ENCODE measurements around the gene NUP93. TPM values are rescaled to one million over a fixed set of nuclear protein-coding genes. Genes with fewer than 3 reads are reported as not detected.

NUP93 gene
- total and polyA plus RNA-seq, 2 experiments from 2014 or later, result 139 to 187 TPM

DNA sequence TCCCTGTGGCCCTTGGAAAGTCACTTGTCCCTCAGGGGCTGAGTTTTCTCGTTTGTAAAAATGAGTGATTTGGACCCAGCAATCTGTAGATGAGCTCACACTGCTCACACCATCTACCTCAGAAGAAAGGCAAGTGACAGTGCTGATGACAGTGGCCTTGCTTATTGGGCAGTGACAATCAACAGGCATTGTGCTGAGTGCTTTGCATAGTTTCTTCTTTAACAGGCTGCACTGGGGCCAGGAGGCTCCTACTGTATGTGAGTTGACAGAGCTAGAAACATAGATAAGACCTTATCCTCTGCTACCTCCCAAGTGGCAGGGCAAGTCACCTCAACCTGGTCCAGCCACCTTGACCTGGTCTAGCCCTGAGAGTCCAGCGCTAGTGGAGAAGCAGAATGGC, 105.4 kb downstream of the NUP93 start:
- no peaks in the 10 kb centered on the region for H3K27me3 ChIP-seq (ENCODE audit: insufficient read depth)
- Mint-ChIP-seq H3K36me3 (ENCODE audit: low read depth) (peaks cover 75% of the 10 kb centered on the region), H3K27me3 (ENCODE audit: insufficient read depth, low read depth, poor library complexity) (peaks cover 4% of the 10 kb centered on the region), H3K9me3 (no peaks in the 10 kb centered on the region), H3K27ac (no peak overlapping the region), H3K4me3 (no peak overlapping the region), H3K4me1 (no peaks in the 10 kb centered on the region)
- no peak overlapping the region for H3K4me3 ChIP-seq
- TF ChIP-seq, protein P1, sequence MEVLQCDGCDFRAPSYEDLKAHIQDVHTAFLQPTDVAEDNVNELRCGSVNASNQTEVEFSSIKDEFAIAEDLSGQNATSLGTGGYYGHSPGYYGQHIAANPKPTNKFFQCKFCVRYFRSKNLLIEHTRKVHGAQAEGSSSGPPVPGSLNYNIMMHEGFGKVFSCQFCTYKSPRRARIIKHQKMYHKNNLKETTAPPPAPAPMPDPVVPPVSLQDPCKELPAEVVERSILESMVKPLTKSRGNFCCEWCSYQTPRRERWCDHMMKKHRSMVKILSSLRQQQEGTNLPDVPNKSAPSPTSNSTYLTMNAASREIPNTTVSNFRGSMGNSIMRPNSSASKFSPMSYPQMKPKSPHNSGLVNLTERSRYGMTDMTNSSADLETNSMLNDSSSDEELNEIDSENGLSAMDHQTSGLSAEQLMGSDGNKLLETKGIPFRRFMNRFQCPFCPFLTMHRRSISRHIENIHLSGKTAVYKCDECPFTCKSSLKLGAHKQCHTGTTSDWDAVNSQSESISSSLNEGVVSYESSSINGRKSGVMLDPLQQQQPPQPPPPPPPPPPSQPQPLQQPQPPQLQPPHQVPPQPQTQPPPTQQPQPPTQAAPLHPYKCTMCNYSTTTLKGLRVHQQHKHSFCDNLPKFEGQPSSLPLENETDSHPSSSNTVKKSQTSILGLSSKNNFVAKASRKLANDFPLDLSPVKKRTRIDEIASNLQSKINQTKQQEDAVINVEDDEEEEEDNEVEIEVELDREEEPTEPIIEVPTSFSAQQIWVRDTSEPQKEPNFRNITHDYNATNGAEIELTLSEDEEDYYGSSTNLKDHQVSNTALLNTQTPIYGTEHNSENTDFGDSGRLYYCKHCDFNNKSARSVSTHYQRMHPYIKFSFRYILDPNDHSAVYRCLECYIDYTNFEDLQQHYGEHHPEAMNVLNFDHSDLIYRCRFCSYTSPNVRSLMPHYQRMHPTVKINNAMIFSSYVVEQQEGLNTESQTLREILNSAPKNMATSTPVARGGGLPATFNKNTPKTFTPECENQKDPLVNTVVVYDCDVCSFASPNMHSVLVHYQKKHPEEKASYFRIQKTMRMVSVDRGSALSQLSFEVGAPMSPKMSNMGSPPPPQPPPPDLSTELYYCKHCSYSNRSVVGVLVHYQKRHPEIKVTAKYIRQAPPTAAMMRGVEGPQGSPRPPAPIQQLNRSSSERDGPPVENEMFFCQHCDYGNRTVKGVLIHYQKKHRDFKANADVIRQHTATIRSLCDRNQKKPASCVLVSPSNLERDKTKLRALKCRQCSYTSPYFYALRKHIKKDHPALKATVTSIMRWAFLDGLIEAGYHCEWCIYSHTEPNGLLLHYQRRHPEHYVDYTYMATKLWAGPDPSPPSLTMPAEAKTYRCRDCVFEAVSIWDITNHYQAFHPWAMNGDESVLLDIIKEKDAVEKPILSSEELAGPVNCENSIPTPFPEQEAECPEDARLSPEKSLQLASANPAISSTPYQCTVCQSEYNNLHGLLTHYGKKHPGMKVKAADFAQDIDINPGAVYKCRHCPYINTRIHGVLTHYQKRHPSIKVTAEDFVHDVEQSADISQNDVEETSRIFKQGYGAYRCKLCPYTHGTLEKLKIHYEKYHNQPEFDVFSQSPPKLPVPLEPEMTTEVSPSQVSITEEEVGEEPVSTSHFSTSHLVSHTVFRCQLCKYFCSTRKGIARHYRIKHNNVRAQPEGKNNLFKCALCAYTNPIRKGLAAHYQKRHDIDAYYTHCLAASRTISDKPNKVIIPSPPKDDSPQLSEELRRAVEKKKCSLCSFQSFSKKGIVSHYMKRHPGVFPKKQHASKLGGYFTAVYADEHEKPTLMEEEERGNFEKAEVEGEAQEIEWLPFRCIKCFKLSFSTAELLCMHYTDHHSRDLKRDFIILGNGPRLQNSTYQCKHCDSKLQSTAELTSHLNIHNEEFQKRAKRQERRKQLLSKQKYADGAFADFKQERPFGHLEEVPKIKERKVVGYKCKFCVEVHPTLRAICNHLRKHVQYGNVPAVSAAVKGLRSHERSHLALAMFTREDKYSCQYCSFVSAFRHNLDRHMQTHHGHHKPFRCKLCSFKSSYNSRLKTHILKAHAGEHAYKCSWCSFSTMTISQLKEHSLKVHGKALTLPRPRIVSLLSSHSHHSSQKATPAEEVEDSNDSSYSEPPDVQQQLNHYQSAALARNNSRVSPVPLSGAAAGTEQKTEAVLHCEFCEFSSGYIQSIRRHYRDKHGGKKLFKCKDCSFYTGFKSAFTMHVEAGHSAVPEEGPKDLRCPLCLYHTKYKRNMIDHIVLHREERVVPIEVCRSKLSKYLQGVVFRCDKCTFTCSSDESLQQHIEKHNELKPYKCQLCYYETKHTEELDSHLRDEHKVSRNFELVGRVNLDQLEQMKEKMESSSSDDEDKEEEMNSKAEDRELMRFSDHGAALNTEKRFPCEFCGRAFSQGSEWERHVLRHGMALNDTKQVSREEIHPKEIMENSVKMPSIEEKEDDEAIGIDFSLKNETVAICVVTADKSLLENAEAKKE (CRISPR knock-in tag; IDR thresholded peaks at IDR 0.05), result no peak
- TF ChIP-seq ZNF331 (CRISPR knock-in tag; IDR thresholded peaks at IDR 0.05; ENCODE audit: low read depth) (no peak), CREB1 (CRISPR knock-in tag; IDR thresholded peaks at IDR 0.05; ENCODE audit: low read depth) (no peak), POLR2AphosphoS5 (IDR thresholded peaks at IDR 0.05; ENCODE audit: low read depth) (no peak), ZNF114 (CRISPR knock-in tag; IDR thresholded peaks at IDR 0.05) (no peak), EZH2phosphoT487 (IDR thresholded peaks at IDR 0.05; ENCODE audit: unreplicated experiment) (no peak)
- TF ChIP-seq, protein P2, sequence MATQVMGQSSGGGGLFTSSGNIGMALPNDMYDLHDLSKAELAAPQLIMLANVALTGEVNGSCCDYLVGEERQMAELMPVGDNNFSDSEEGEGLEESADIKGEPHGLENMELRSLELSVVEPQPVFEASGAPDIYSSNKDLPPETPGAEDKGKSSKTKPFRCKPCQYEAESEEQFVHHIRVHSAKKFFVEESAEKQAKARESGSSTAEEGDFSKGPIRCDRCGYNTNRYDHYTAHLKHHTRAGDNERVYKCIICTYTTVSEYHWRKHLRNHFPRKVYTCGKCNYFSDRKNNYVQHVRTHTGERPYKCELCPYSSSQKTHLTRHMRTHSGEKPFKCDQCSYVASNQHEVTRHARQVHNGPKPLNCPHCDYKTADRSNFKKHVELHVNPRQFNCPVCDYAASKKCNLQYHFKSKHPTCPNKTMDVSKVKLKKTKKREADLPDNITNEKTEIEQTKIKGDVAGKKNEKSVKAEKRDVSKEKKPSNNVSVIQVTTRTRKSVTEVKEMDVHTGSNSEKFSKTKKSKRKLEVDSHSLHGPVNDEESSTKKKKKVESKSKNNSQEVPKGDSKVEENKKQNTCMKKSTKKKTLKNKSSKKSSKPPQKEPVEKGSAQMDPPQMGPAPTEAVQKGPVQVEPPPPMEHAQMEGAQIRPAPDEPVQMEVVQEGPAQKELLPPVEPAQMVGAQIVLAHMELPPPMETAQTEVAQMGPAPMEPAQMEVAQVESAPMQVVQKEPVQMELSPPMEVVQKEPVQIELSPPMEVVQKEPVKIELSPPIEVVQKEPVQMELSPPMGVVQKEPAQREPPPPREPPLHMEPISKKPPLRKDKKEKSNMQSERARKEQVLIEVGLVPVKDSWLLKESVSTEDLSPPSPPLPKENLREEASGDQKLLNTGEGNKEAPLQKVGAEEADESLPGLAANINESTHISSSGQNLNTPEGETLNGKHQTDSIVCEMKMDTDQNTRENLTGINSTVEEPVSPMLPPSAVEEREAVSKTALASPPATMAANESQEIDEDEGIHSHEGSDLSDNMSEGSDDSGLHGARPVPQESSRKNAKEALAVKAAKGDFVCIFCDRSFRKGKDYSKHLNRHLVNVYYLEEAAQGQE (IDR thresholded peaks at IDR 0.05; ENCODE audit: unreplicated experiment), result no peak
- TF ChIP-seq, protein P3, sequence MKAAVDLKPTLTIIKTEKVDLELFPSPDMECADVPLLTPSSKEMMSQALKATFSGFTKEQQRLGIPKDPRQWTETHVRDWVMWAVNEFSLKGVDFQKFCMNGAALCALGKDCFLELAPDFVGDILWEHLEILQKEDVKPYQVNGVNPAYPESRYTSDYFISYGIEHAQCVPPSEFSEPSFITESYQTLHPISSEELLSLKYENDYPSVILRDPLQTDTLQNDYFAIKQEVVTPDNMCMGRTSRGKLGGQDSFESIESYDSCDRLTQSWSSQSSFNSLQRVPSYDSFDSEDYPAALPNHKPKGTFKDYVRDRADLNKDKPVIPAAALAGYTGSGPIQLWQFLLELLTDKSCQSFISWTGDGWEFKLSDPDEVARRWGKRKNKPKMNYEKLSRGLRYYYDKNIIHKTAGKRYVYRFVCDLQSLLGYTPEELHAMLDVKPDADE (IDR thresholded peaks at IDR 0.05), result no peak
- no peak overlapping the region for H3K27ac ChIP-seq (ENCODE audit: low read depth)
- peaks cover 4% of the 10 kb centered on the region for H4K20me1 ChIP-seq (replicated peaks; ENCODE audit: insufficient read depth)
- no peak for DNase-seq (ENCODE audit: low spot score)
- H3K79me2 ChIP-seq (replicated peaks; ENCODE audit: insufficient read depth), result no peaks in the 10 kb centered on the region
- ATAC-seq, result no peak
- no peaks in the 10 kb centered on the region for H3K9me2 ChIP-seq (ENCODE audit: insufficient read depth)
- no peaks in the 10 kb centered on the region for H3F3A ChIP-seq (replicated peaks; ENCODE audit: low read depth)
- H3K36me3 ChIP-seq (ENCODE audit: insufficient read depth), result peaks cover 28% of the 10 kb centered on the region
- H3K4me1 ChIP-seq (ENCODE audit: insufficient read depth), result no peaks in the 10 kb centered on the region
- H3K4me2 ChIP-seq, result no peak overlapping the region
- H2AFZ ChIP-seq, result no peak overlapping the region

Data from GM23338 (cell line).